Daoy (cell line): Measurements from ENCODE around the gene SERINC5. TPM values are rescaled to one million over a fixed set of nuclear protein-coding genes. Genes with fewer than 3 reads are reported as not detected.
"Not testable (repeated sequence)": the region's sequence is repeated elsewhere in the genome, so short reads cannot be mapped to it uniquely, and the experiment has no call there.

Experiments
- DNase-seq: peaks from one replicate; pipeline ENCODE4 v3.0.0-alpha.2; 2015; ENCODE audit warnings: low read depth
- total RNA-seq: library from RNA; depleted of rRNA; stranded (reverse); fragments of >200 nt; shearing (Covaris generic); gene quantifications from 2 replicates; pipeline ENCODE4 v1.2.3, GENCODE V29; 2014

Gene SERINC5
- total RNA-seq, 1 experiment from 2014 or later = 5.7 TPM

- no peak for DNase-seq
Observed at GRCh38 chr5:80227979-80228596, 27.8 kb downstream of the SERINC5 start.

- DNase-seq = no peak
Observed at GRCh38 chr5:80225934-80226326, 29.9 kb downstream of the SERINC5 start.

- no peak for DNase-seq
Observed at GRCh38 chr5:80225189-80225933, 30.5 kb downstream of the SERINC5 start.

GRCh38 chr5:80223561-80223960 is 32.3 kb downstream of the SERINC5 start:
- DNase-seq = no peak

GRCh38 chr5:80220245-80220897 is 35.5 kb downstream of the SERINC5 start:
- no peak for DNase-seq

GRCh38 chr5:80219391-80219790 is 36.5 kb downstream of the SERINC5 start:
- no peak for DNase-seq

GRCh38 chr5:80217667-80218066 is 38.2 kb downstream of the SERINC5 start:
- no peak for DNase-seq

- peak; percentile 17 for DNase-seq
Observed at GRCh38 chr5:80216753-80217596, 38.9 kb downstream of the SERINC5 start.

GRCh38 chr5:80216096-80216495 is 39.8 kb downstream of the SERINC5 start:
- DNase-seq = no peak

- no peak for DNase-seq
Observed at GRCh38 chr5:80215523-80215922, 40.3 kb downstream of the SERINC5 start.

- no peak for DNase-seq
Observed at GRCh38 chr5:80213466-80213865, 42.4 kb downstream of the SERINC5 start.

GRCh38 chr5:80212171-80212667 is 43.6 kb downstream of the SERINC5 start:
- DNase-seq = no peak

- DNase-seq = no peak
Observed at GRCh38 chr5:80211327-80211726, 44.5 kb downstream of the SERINC5 start.

- DNase-seq = no peak
Observed at GRCh38 chr5:80210014-80210413, 45.8 kb downstream of the SERINC5 start.

GRCh38 chr5:80208381-80208780 is 47.5 kb downstream of the SERINC5 start:
- DNase-seq = no peak

- no peak for DNase-seq
Observed at GRCh38 chr5:80207832-80208231, 48.0 kb downstream of the SERINC5 start.

- DNase-seq = no peak
Observed at GRCh38 chr5:80206282-80206681, 49.6 kb downstream of the SERINC5 start.

- no peak for DNase-seq
Observed at GRCh38 chr5:80205846-80206245, 50.0 kb downstream of the SERINC5 start.

GRCh38 chr5:80204808-80205614 is 50.8 kb downstream of the SERINC5 start:
- DNase-seq = no peak

GRCh38 chr5:80201763-80202162 is 54.1 kb downstream of the SERINC5 start:
- not testable (repeated sequence) for DNase-seq

GRCh38 chr5:80198920-80199319 is 56.9 kb downstream of the SERINC5 start:
- DNase-seq = no peak
